Suprapubic skin (tissue), 3 donors: ENCODE measurements around the gene PLCL2.

ENCODE experiments used
- CTCF ChIP-seq, 2 donors: fragments of 200-600 bp in 1 of 2; fragments of 450-650 bp in 1 of 2; sonication (generic) in 1 of 2; IDR thresholded peaks; one replicate each; pipeline ENCODE4 v1.5.1; 2016 to 2019; ENCODE audit warnings: antibody characterized with exemption in 2 of 2, mild to moderate bottlenecking in 1 of 2, moderate library complexity in 1 of 2
- EP300 ChIP-seq: sonication (generic); formaldehyde crosslinking; IDR thresholded peaks from one replicate; pipeline ENCODE4 v1.6.1; 2017; ENCODE audit warnings: antibody characterized with exemption

- no peak for TF ChIP-seq CTCF (IDR thresholded peaks at IDR 0.05)
- TF ChIP-seq EP300, result no peak
Measured at GRCh38 chr3:17076940-17077605, 192.3 kb downstream of the PLCL2 start.
